Measurements from ENCODE around the gene CEACAM16.
A peak's percentile ranks its signal among the peaks of the same experiment; 100 is the strongest.

DNA sequence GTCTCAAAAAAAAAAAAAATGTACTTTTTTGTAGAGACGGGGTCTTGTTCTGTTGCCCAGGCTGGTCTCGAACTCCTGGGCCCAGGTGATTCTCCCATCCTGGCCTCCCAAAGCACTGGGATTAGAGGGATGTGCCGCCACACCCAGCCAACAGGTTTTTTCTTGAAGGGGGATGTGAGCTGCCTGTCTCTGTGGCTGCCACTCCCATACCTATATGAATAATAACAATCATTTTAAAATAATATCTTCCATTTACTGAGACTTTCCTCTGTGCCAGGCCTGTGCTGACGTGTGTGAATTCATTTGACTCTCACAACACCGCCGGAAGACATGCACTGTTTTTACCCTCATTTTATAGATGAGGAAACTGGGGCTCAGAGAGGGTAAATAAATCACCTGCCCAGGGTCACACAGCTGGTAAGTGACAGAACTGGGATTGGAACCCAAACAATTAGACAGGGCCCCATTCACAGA lies 42.3 kb downstream of the CEACAM16 start:
- TF ChIP-seq POLR2AphosphoS5 (IDR thresholded peaks at IDR 0.05; ENCODE audit: insufficient read depth in 1 of 2, low read depth in 1 of 2) (peak in 1 of 2 donors; percentile 20), POLR2A (IDR thresholded peaks at IDR 0.05) (no peak)
- TF ChIP-seq, protein P1, sequence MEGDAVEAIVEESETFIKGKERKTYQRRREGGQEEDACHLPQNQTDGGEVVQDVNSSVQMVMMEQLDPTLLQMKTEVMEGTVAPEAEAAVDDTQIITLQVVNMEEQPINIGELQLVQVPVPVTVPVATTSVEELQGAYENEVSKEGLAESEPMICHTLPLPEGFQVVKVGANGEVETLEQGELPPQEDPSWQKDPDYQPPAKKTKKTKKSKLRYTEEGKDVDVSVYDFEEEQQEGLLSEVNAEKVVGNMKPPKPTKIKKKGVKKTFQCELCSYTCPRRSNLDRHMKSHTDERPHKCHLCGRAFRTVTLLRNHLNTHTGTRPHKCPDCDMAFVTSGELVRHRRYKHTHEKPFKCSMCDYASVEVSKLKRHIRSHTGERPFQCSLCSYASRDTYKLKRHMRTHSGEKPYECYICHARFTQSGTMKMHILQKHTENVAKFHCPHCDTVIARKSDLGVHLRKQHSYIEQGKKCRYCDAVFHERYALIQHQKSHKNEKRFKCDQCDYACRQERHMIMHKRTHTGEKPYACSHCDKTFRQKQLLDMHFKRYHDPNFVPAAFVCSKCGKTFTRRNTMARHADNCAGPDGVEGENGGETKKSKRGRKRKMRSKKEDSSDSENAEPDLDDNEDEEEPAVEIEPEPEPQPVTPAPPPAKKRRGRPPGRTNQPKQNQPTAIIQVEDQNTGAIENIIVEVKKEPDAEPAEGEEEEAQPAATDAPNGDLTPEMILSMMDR (IDR thresholded peaks at IDR 0.05) = no peak

Measured in vagina (tissue), 2 donors.